Measurements from ENCODE around the gene HEXB. TPM values are rescaled to one million over a fixed set of nuclear protein-coding genes. Genes with fewer than 3 reads are reported as not detected.

The HEXB gene
- total and polyA plus RNA-seq, 2 of the 13 experiments (the other 11 are each of a cell fraction or from before 2014, with no cell fraction given): 100 to 104 TPM

- peak; percentile 91 for TF ChIP-seq ZNF687 (CRISPR knock-in tag; IDR thresholded peaks at IDR 0.05)
- no peak for TF ChIP-seq ARNTL (CRISPR knock-in tag; IDR thresholded peaks at IDR 0.05)
- TF ChIP-seq ZNF281 (CRISPR knock-in tag; IDR thresholded peaks at IDR 0.05; ENCODE audit: borderline replicate concordance): no peak
- peak; percentile 80 for TF ChIP-seq YEATS4 (CRISPR knock-in tag; IDR thresholded peaks at IDR 0.05; ENCODE audit: borderline replicate concordance)
- no peak for TF ChIP-seq TP53 (CRISPR knock-in tag; conservative IDR thresholded peaks at IDR 0.05)
- TF ChIP-seq ZNF577 (CRISPR knock-in tag; IDR thresholded peaks at IDR 0.05; ENCODE audit: borderline replicate concordance, low read depth): no peak
- 0 out of 2 replicates have a peak, but pooled peaks have one; percentile 44 for TF ChIP-seq ZIK1 (CRISPR knock-in tag; IDR thresholded peaks at IDR 0.05; ENCODE audit: borderline replicate concordance, low read depth)
- TF ChIP-seq ZNF383 (CRISPR knock-in tag; IDR thresholded peaks at IDR 0.05; ENCODE audit: borderline replicate concordance): no peak
- TF ChIP-seq ZNF18 (CRISPR knock-in tag; IDR thresholded peaks at IDR 0.05; ENCODE audit: insufficient replicate concordance): no peak
- TF ChIP-seq ZNF512 (CRISPR knock-in tag; IDR thresholded peaks at IDR 0.05): peak; percentile 36; the same call in 1 of the 2 replicates
- no peak for TF ChIP-seq NR2F1 (CRISPR knock-in tag; IDR thresholded peaks at IDR 0.05)
- peak; percentile 65 for TF ChIP-seq ZNF574 (CRISPR knock-in tag; IDR thresholded peaks at IDR 0.05)
- 0 out of 2 replicates have a peak, but pooled peaks have one; percentile 43 for TF ChIP-seq ZNF674 (CRISPR knock-in tag; IDR thresholded peaks at IDR 0.05; ENCODE audit: low read depth)
These were observed at the start of gene HEXB (continued) for GRCh38 chr5:74684900-74685851.

Measured in HepG2 (cell line).